ENCODE measurements around the gene TNFAIP8L1. TPM values are rescaled to one million over a fixed set of nuclear protein-coding genes. Genes with fewer than 3 reads are reported as not detected.

Gene TNFAIP8L1
- total and polyA plus RNA-seq, 2 experiments from 2014 or later = 13.6 to 14.3 TPM

DNA sequence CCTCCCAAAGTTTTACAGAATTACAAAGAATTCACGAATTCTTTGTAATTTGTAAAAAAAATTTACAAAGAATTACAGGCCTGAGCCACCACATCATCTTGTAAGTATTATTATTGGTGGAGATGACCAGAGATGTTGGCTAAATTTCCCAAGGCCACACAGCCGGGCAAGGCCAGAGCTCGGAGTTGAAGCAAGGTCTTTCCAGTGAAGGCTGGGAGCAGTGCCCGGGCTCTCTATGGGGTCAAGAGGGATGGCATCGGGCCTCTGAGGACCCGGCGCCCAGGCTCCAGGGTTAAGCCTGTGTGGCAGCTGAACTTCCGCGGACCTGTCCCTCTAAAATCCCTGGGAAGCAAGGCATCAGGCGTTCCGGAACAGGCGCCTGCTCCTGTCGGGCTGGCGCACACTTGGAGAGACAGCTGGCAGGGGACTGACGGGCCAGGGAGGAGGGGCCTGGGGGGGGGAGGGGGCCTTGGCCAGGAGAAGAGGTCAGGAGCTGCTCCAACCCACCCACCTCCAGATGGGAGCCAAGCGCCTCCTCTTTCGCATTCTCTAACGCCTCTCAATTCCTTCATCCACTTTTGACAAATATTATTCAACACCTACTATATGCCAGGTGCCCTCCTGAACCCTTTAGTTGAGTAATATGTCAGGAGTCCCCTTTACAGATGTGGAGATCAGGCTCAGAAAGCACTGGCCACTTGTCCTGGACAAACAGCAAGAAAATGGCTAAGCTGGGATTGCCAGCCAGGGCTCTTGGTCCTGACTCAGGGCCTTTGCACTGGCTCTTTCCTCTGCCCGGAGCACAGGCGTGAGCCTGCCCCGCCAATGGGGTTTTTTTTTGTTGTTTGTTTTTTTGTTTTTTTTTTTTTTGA, 43.0 kb upstream of the TNFAIP8L1 start:
- H3K4me1 ChIP-seq (ENCODE audit: insufficient read depth) = no peaks in the 10 kb centered on the region
- no peak overlapping the region for H3K4me2 ChIP-seq

GRCh38 chr19:4597278-4597974, 41.9 kb upstream of the TNFAIP8L1 start:
- Histone ChIP-seq H3K9me2 (replicated peaks; ENCODE audit: insufficient read depth) (no peaks in the 10 kb centered on the region), H3K27me3 (peaks cover 28% of the 10 kb centered on the region), H4K20me1 (ENCODE audit: insufficient read depth, poor library complexity, severe bottlenecking) (no peaks in the 10 kb centered on the region), H3K36me3 (replicated peaks; ENCODE audit: insufficient read depth, low read depth) (no peaks in the 10 kb centered on the region), H3K27ac (no peak overlapping the region), H3K4me3 (no peak overlapping the region), H3K4me1 (ENCODE audit: insufficient read depth) (no peaks in the 10 kb centered on the region), H3K79me2 (no peaks in the 10 kb centered on the region), H3K4me2 (peak overlapping the region; percentile 71), H3K9me3 (ENCODE audit: low read depth) (no peaks in the 10 kb centered on the region), H2AFZ (no peak overlapping the region)
- WGBS (ENCODE audit: low lambda C conversion rate, missing lambda C conversion rate) = 34% methylated on average over 24 of the region's 27 CpGs
- TF ChIP-seq EZH2 (IDR thresholded peaks at IDR 0.05; ENCODE audit: borderline replicate concordance) (no peak), EZH2phosphoT487 (IDR thresholded peaks at IDR 0.05; ENCODE audit: low read depth, severe bottlenecking, unreplicated experiment) (no peak), CTCF (IDR thresholded peaks at IDR 0.05; ENCODE audit: poor library complexity) (no peak)
- DNase-seq (ENCODE audit: low spot score) = no peak

More for the DNA sequence above, 43.0 kb upstream of the TNFAIP8L1 start:
- Histone ChIP-seq H2AFZ (no peak overlapping the region), H4K20me1 (ENCODE audit: insufficient read depth, poor library complexity, severe bottlenecking) (no peaks in the 10 kb centered on the region), H3K27ac (no peak overlapping the region), H3K79me2 (no peaks in the 10 kb centered on the region), H3K4me3 (no peak overlapping the region), H3K9me2 (replicated peaks; ENCODE audit: insufficient read depth) (no peaks in the 10 kb centered on the region), H3K27me3 (peaks cover 26% of the 10 kb centered on the region), H3K36me3 (replicated peaks; ENCODE audit: insufficient read depth, low read depth) (no peaks in the 10 kb centered on the region), H3K9me3 (ENCODE audit: low read depth) (no peaks in the 10 kb centered on the region)
- TF ChIP-seq EZH2phosphoT487 (IDR thresholded peaks at IDR 0.05; ENCODE audit: low read depth, severe bottlenecking, unreplicated experiment) (no peak), CTCF (IDR thresholded peaks at IDR 0.05; ENCODE audit: poor library complexity) (no peak), EZH2 (IDR thresholded peaks at IDR 0.05; ENCODE audit: borderline replicate concordance) (no peak)
- DNase-seq (ENCODE audit: low spot score) = no peak
- 66% methylated on average over 18 of the region's 21 CpGs for WGBS (ENCODE audit: low lambda C conversion rate, missing lambda C conversion rate)

GRCh38 chr19:4597975-4598671, 41.2 kb upstream of the TNFAIP8L1 start:
- no peak for TF ChIP-seq EZH2 (IDR thresholded peaks at IDR 0.05; ENCODE audit: borderline replicate concordance)
- no peak for TF ChIP-seq CTCF (IDR thresholded peaks at IDR 0.05; ENCODE audit: poor library complexity)
- TF ChIP-seq EZH2phosphoT487 (IDR thresholded peaks at IDR 0.05; ENCODE audit: low read depth, severe bottlenecking, unreplicated experiment) = no peak
- Histone ChIP-seq H4K20me1 (ENCODE audit: insufficient read depth, poor library complexity, severe bottlenecking) (no peaks in the 10 kb centered on the region), H3K36me3 (replicated peaks; ENCODE audit: insufficient read depth, low read depth) (no peaks in the 10 kb centered on the region), H3K9me3 (ENCODE audit: low read depth) (no peaks in the 10 kb centered on the region), H3K9me2 (replicated peaks; ENCODE audit: insufficient read depth) (no peaks in the 10 kb centered on the region), H2AFZ (no peak overlapping the region), H3K27me3 (peaks cover 28% of the 10 kb centered on the region), H3K4me1 (ENCODE audit: insufficient read depth) (no peaks in the 10 kb centered on the region), H3K4me3 (no peak overlapping the region), H3K4me2 (peak overlapping the region; percentile 71), H3K79me2 (no peaks in the 10 kb centered on the region), H3K27ac (no peak overlapping the region)
- 1% methylated on average over 8 of the region's 32 CpGs for WGBS (ENCODE audit: low lambda C conversion rate, missing lambda C conversion rate)
- peak; percentile 70 for DNase-seq (ENCODE audit: low spot score)

All from hepatocyte (in vitro differentiated cells).